H1 (cell line): ENCODE measurements around the gene CCL5. TPM values are rescaled to one million over a fixed set of nuclear protein-coding genes. Genes with fewer than 3 reads are reported as not detected.

Experiments used
- CTCF ChIA-PET: fragments of 300-600 bp; sonication (Branson Sonifier 250); formaldehyde crosslinking; loops from one replicate; lab custom pipeline; 2021; ENCODE audit not compliant: partially characterized antibody; lab: Charles Lee
- POLR2A ChIA-PET: fragments of 300-600 bp; sonication (Branson Sonifier 250); formaldehyde crosslinking; loops from one replicate; lab custom pipeline; 2021; ENCODE audit warnings: inconsistent platforms; ENCODE audit not compliant: partially characterized antibody; lab: Charles Lee
- DNase-seq, 2 experiments: peaks; one replicate each; pipeline versions ENCODE4 v3.0.0 to v3.0.0-alpha.2; 2010 to 2022; ENCODE audit warnings: low spot score in 2 of 2, low read depth in 1 of 2, mixed read lengths in 1 of 2
- FAIRE-seq: peaks from 2 replicates; lab custom pipeline; 2011; peaks lifted over from hg19 to GRCh38; lab: Jason Lieb, UNC
- H2AFZ ChIP-seq: 2 replicates; pipeline ENCODE4 v1.8.1; 2012; ENCODE audit warnings: low read length, inconsistent platforms
- H2AK5ac ChIP-seq: 2 replicates; pipeline ENCODE4 v1.6.1; 2013; ENCODE audit warnings: low read depth, low read length
- H2BK120ac ChIP-seq: replicated peaks from 2 replicates; pipeline ENCODE3; 2013; ENCODE audit warnings: low read depth, low read length, inconsistent platforms
- H2BK12ac ChIP-seq: 2 replicates; pipeline ENCODE4 v1.6.1; 2013; ENCODE audit warnings: low read depth, low read length
- H2BK15ac ChIP-seq: 2 replicates; pipeline ENCODE4 v1.6.1; 2013; ENCODE audit warnings: low read length
- H2BK20ac ChIP-seq: 2 replicates; pipeline ENCODE4 v1.6.1; 2013; ENCODE audit warnings: low read length
- H2BK5ac ChIP-seq: 2 replicates; pipeline ENCODE4 v1.6.1; 2013; ENCODE audit warnings: low read depth, low read length
- H3K14ac ChIP-seq: 2 replicates; pipeline ENCODE4 v1.6.1; 2013; ENCODE audit warnings: inconsistent platforms; ENCODE audit not compliant: insufficient read length
- H3K18ac ChIP-seq: 2 replicates; pipeline ENCODE4 v1.6.1; 2013; ENCODE audit warnings: low read length; ENCODE audit errors: extremely low read depth
- H3K23ac ChIP-seq: 2 replicates; pipeline ENCODE4 v1.6.1; 2013; ENCODE audit warnings: inconsistent platforms; ENCODE audit not compliant: insufficient read length
- H3K23me2 ChIP-seq: 2 replicates; pipeline ENCODE4 v1.6.1; 2013; ENCODE audit warnings: low read depth, low read length
- H3K27ac ChIP-seq: 2 replicates; pipeline ENCODE4 v1.6.1; 2011; ENCODE audit warnings: low read depth, low read length, inconsistent platforms
- H3K27me3 ChIP-seq, 4 experiments: replicated peaks in 1 of 4; 1 replicate in 1 of 4; 2 replicates in 3 of 4; pipeline versions ENCODE4 v1.6.1 to v1.8.1; 2011 to 2013; ENCODE audit warnings: low read length in 3 of 4, mild to moderate bottlenecking in 3 of 4, inconsistent platforms in 2 of 4, mixed read lengths in 2 of 4, moderate library complexity in 1 of 4; ENCODE audit not compliant: control insufficient read depth in 3 of 4, insufficient read depth in 3 of 4; ENCODE audit errors: extremely low read depth in 1 of 4
- H3K36me3 ChIP-seq, 4 experiments: 2 replicates each; pipeline versions ENCODE4 v1.6.1 to v1.8.1; 2011 to 2013; ENCODE audit warnings: mild to moderate bottlenecking in 4 of 4, low read length in 3 of 4, moderate library complexity in 2 of 4, control low read depth in 1 of 4, inconsistent platforms in 1 of 4; ENCODE audit not compliant: insufficient read depth in 4 of 4, control insufficient read depth in 2 of 4
- H3K4ac ChIP-seq: replicated peaks from 2 replicates; pipeline ENCODE3; 2013; ENCODE audit warnings: low read length, low read depth, mixed read lengths, inconsistent platforms; ENCODE audit not compliant: insufficient read length
- H3K4me1 ChIP-seq, 4 experiments: replicated peaks in 1 of 4; 1 replicate in 1 of 4; 2 replicates in 3 of 4; pipeline versions ENCODE4 v1.6.1 to v1.8.1; 2011 to 2013; ENCODE audit warnings: low read length in 3 of 4, inconsistent platforms in 2 of 4, mixed read lengths in 1 of 4; ENCODE audit not compliant: insufficient read depth in 4 of 4, control insufficient read depth in 3 of 4
- H3K4me2 ChIP-seq, 2 experiments: 2 replicates each; pipeline versions ENCODE4 v1.6.1 to v1.8.1; 2011 to 2013; ENCODE audit warnings: low read depth in 2 of 2, low read length in 2 of 2, control low read depth in 1 of 2, inconsistent platforms in 1 of 2, mild to moderate bottlenecking in 1 of 2; ENCODE audit not compliant: insufficient read depth in 1 of 2
- H3K4me3 ChIP-seq, 4 experiments: fragments of 200-600, 300-600 bp in 1 of 4; sonication (generic), shearing (Covaris generic), sonication (Bioruptor Twin) in 1 of 4; 2 replicates each; pipeline versions ENCODE4 v1.5.1 to v1.8.1; 2011 to 2016; ENCODE audit warnings: low read length in 4 of 4, low read depth in 3 of 4, control low read depth in 2 of 4, inconsistent platforms in 2 of 4, mild to moderate bottlenecking in 2 of 4, mixed read lengths in 1 of 4, moderate library complexity in 1 of 4; ENCODE audit not compliant: insufficient read depth in 2 of 4; ENCODE audit errors: extremely low read depth in 1 of 4
- H3K56ac ChIP-seq: replicated peaks from 2 replicates; pipeline ENCODE3; 2013; ENCODE audit warnings: low read depth, mild to moderate bottlenecking, mixed read lengths, low read length, inconsistent platforms; ENCODE audit not compliant: insufficient read length
- H3K79me1 ChIP-seq: 2 replicates; pipeline ENCODE4 v1.6.1; 2013; ENCODE audit warnings: low read depth, low read length, control low read depth
- H3K79me2 ChIP-seq, 2 experiments: 2 replicates each; pipeline versions ENCODE4 v1.6.1 to v1.8.1; 2012 to 2013; ENCODE audit warnings: low read length in 2 of 2, mild to moderate bottlenecking in 2 of 2, inconsistent platforms in 1 of 2; ENCODE audit not compliant: insufficient read depth in 2 of 2, control insufficient read depth in 1 of 2
- H3K9ac ChIP-seq, 4 experiments: replicated peaks in 1 of 4; 1 replicate in 1 of 4; 2 replicates in 3 of 4; pipeline versions ENCODE4 v1.6.1 to v1.8.1; 2011 to 2013; ENCODE audit warnings: low read depth in 3 of 4, low read length in 3 of 4, control low read depth in 2 of 4, mild to moderate bottlenecking in 2 of 4, moderate library complexity in 2 of 4, inconsistent platforms in 1 of 4; ENCODE audit errors: extremely low read depth in 1 of 4
- H3K9me3 ChIP-seq, 2 experiments: 2 replicates each; pipeline versions ENCODE4 v1.6.1 to v1.8.1; 2012 to 2013; ENCODE audit warnings: mild to moderate bottlenecking in 2 of 2, moderate library complexity in 2 of 2, control low read depth in 1 of 2, inconsistent platforms in 1 of 2, low read depth in 1 of 2, low read length in 1 of 2, mixed read lengths in 1 of 2; ENCODE audit not compliant: insufficient read depth in 2 of 2
- H4K20me1 ChIP-seq, 2 experiments: replicated peaks in 1 of 2; 2 replicates each; pipeline versions ENCODE3 to v1.8.1; 2011 to 2013; ENCODE audit warnings: inconsistent platforms in 2 of 2, low read length in 2 of 2, mild to moderate bottlenecking in 1 of 2; ENCODE audit not compliant: insufficient read depth in 2 of 2, control insufficient read depth in 1 of 2
- H4K5ac ChIP-seq: 2 replicates; pipeline ENCODE4 v1.6.1; 2013; ENCODE audit warnings: low read length, low read depth, mixed read lengths, inconsistent platforms; ENCODE audit not compliant: insufficient read length
- H4K8ac ChIP-seq: 2 replicates; pipeline ENCODE4 v1.8.0; 2013; ENCODE audit warnings: mild to moderate bottlenecking, moderate library complexity, low read length, inconsistent platforms; ENCODE audit not compliant: insufficient read depth; ENCODE audit errors: extremely low read depth
- H4K91ac ChIP-seq: replicated peaks from 2 replicates; pipeline ENCODE3; 2013; ENCODE audit warnings: low read length, mixed read lengths, inconsistent platforms; ENCODE audit not compliant: insufficient read length
- BRCA1 ChIP-seq: IDR thresholded peaks from 2 replicates; pipeline ENCODE4 v1.6.1; 2012; ENCODE audit warnings: low read depth, low read length, improper control_type of control experiment
- RXRA ChIP-seq: IDR thresholded peaks from 2 replicates; pipeline ENCODE4 v1.6.1; 2011; ENCODE audit warnings: low read depth, mild to moderate bottlenecking, low read length, moderate library complexity; ENCODE audit not compliant: insufficient read depth
- WGBS, 2 experiments: shearing (Covaris generic) in 1 of 2; methylation state at CpG; one replicate each; pipeline versions ENCODE4 v1.1.6 to v1.1.7; 2013 to 2015; ENCODE audit warnings: low lambda C conversion rate in 2 of 2, mixed read lengths in 2 of 2, inconsistent platforms in 1 of 2, low coverage in 1 of 2, missing lambda C conversion rate in 1 of 2; ENCODE audit not compliant: insufficient replicate concordance in 2 of 2, insufficient coverage in 1 of 2, insufficient read length in 1 of 2; ENCODE audit errors: extremely low coverage in 1 of 2, missing lambda C conversion rate in 1 of 2; 5-methylcytosine and 5-hydroxymethylcytosine counted together
- polyA plus RNA-seq, 7 experiments: library from polyadenylated mRNA; depleted of rRNA in 3 of 7; stranded (reverse) in 5 of 7; unstranded in 2 of 7; fragments of >200 nt in 5 of 7; fragments of 200-250 nt in 2 of 7; gene quantifications; 1 replicate in 5 of 7; 2 replicates in 1 of 7; 4 replicates in 1 of 7; pipeline versions ENCODE4 v1.2.1 to v1.2.3, GENCODE V29; 2011 to 2013; ENCODE audit warnings: missing spikeins in 2 of 7, mixed read lengths in 2 of 7
- total RNA-seq: library from RNA; stranded (reverse); fragmentation: NEBNext Ultra II Directional; extraction: Animal tissue kit (Norgen Biotek cat#: 25700); gene quantifications from 2 replicates; pipeline ENCODE4 v1.2.1, GENCODE V29; 2021

CCL5 gene
- total and polyA plus RNA-seq, 2 of the 8 experiments (the other 6 are each of a cell fraction or from before 2014, with no cell fraction given): not detected

DNA sequence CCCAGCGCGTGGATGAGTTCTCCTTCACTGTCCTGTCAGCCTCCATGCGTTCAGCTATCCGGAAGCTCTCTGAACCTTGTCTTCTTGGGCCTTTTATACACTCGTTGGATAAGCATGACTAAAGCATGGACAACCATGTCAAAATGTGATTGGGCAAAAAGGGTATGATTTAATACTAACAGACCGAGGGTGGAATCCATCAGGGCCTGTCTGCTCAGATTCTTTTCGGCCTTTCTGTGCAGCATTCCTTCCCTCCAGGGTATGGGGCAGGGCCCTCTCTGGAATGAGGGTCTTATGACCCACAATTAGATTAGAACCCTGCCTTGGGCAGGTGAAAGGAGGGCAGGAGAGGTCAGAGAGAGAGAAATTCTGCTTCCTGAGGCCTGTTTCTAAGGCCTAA lies 14.0 kb upstream of the CCL5 start:
- FAIRE-seq (no peak), DNase-seq (no peak)
- no peak overlapping the region for H3K56ac ChIP-seq
- no peak overlapping the region for H3K4me3 ChIP-seq
- no peak overlapping the region for H2BK15ac ChIP-seq
- H3K23ac ChIP-seq: no peak overlapping the region
- no peak overlapping the region for H2AK5ac ChIP-seq
- H3K79me2 ChIP-seq: no peaks in the 10 kb centered on the region
- no peak overlapping the region for H4K91ac ChIP-seq
- H4K5ac ChIP-seq: no peak overlapping the region
- no peak overlapping the region; the same call in 1 of the 2 replicates for H4K8ac ChIP-seq
- no peak overlapping the region for H3K14ac ChIP-seq
- no peak overlapping the region for H2AFZ ChIP-seq
- H2BK5ac ChIP-seq: no peak overlapping the region
- no peak overlapping the region for H3K27ac ChIP-seq
- no peak overlapping the region for H2BK20ac ChIP-seq
- no peak overlapping the region for H2BK120ac ChIP-seq
- no peak overlapping the region for H3K9ac ChIP-seq
- ChIA-PET POLR2A (no interaction called here), CTCF (no interaction called here)
- H2BK12ac ChIP-seq: no peak overlapping the region
- no peaks in the 10 kb centered on the region for H3K23me2 ChIP-seq
- no peak overlapping the region for H3K4me2 ChIP-seq
- H3K27me3 ChIP-seq: no peaks in the 10 kb centered on the region
- H4K20me1 ChIP-seq: no peaks in the 10 kb centered on the region
- H3K9me3 ChIP-seq: no peaks in the 10 kb centered on the region
- H3K4me1 ChIP-seq: peaks cover 0 to 8% (median 3%) of the 10 kb centered on the region in 4 experiments; a peak in 5 of 7 replicates
- H3K18ac ChIP-seq: no peak overlapping the region
- 98% methylated on average over 7 of the region's 7 CpGs; no CpG with 5 or more reads in 1 of the 2 experiments for WGBS, 2 experiments
- H3K36me3 ChIP-seq: no peaks in the 10 kb centered on the region
- no peaks in the 10 kb centered on the region for H3K79me1 ChIP-seq
- no peak overlapping the region for H3K4ac ChIP-seq
- TF ChIP-seq RXRA (no peak), BRCA1 (no peak)
